Measurements from ENCODE around the gene ELP5. TPM values are rescaled to one million over a fixed set of nuclear protein-coding genes. Genes with fewer than 3 reads are reported as not detected.

The ELP5 gene
- total and polyA plus RNA-seq, 2 donors (not counting 3 experiments of a cell fraction or from before 2014, with no cell fraction given), result 44.4 to 54.7 TPM

- dilution Hi-C loops (cut with MboI; ENCODE audit: extremely low pct_ligation_motif_present, low sequenced_read_pairs), result no loop called here
- CTCF ChIA-PET, result no interaction called here
- H3K36me3 ChIP-seq (ENCODE audit: control insufficient read depth in 2 of 2, extremely low read depth in 1 of 2, insufficient read depth in 2 of 2, low read length in 2 of 2), result peaks cover 12 to 37% of the 10 kb centered on the region in 2 experiments
- DNase-seq (ENCODE audit: low read depth, low spot score), result no peak
- H3K27ac ChIP-seq (ENCODE audit: insufficient read depth, low read depth, low read length), result no peak overlapping the region
- POLR2A ChIA-PET, result no interaction called here
- no peaks in the 10 kb centered on the region for H3K27me3 ChIP-seq (ENCODE audit: control insufficient read depth in 2 of 2, insufficient read depth in 2 of 2, low read length in 2 of 2)
- H3K4me2 ChIP-seq (ENCODE audit: insufficient read depth, low read length), result no peak overlapping the region
- H3K4me1 ChIP-seq (ENCODE audit: control insufficient read depth, extremely low read depth, insufficient read depth, low read length), result no peaks in the 10 kb centered on the region
- no peaks in the 10 kb centered on the region for H3K9me3 ChIP-seq (replicated peaks; ENCODE audit: control insufficient read depth, insufficient read depth, low read length)
- no peak overlapping the region for H3K9ac ChIP-seq (replicated peaks; ENCODE audit: extremely low read depth, insufficient read depth, low read length)
- no TSS peak for BruUV-seq (replicated peaks)
- peaks cover 4% of the 10 kb centered on the region for H4K20me1 ChIP-seq (replicated peaks; ENCODE audit: control insufficient read depth, extremely low read depth, insufficient read depth, low read length)
- H2AFZ ChIP-seq (ENCODE audit: low read depth, low read length), result no peak overlapping the region
- no peak overlapping the region for H3K4me3 ChIP-seq (replicated peaks in 1 of 3; ENCODE audit: insufficient read depth in 1 of 3, low read depth in 1 of 3, low read length in 3 of 3)
- peaks cover 36% of the 10 kb centered on the region for H3K79me2 ChIP-seq (ENCODE audit: control insufficient read depth, insufficient read depth, low read length)
- no peak for TF ChIP-seq MAX (IDR thresholded peaks at IDR 0.05; ENCODE audit: insufficient read depth, insufficient read length)
- no peak for TF ChIP-seq POLR2A (IDR thresholded peaks at IDR 0.05; ENCODE audit: low read depth, low read length)
- TF ChIP-seq CTCF (IDR thresholded peaks at IDR 0.05; ENCODE audit: extremely low read depth in 1 of 2, insufficient read depth in 1 of 2, low read depth in 1 of 2, low read length in 2 of 2), result no peak
- no peak for TF ChIP-seq FOS (IDR thresholded peaks at IDR 0.05; ENCODE audit: borderline replicate concordance, insufficient read depth, low read length)
- no peak for TF ChIP-seq POLR2AphosphoS5 (IDR thresholded peaks at IDR 0.05; ENCODE audit: insufficient read depth, low read depth, low read length)
- no peak for TF ChIP-seq MYC (IDR thresholded peaks at IDR 0.05; ENCODE audit: low read depth, low read length)
- TF ChIP-seq JUN (IDR thresholded peaks at IDR 0.05; ENCODE audit: borderline replicate concordance, insufficient read depth, insufficient read length, low read depth), result no peak
- TF ChIP-seq EZH2 (IDR thresholded peaks at IDR 0.05; ENCODE audit: borderline replicate concordance, low read depth, low read length, severe bottlenecking), result no peak
- TF ChIP-seq GATA2 (IDR thresholded peaks at IDR 0.05; ENCODE audit: insufficient read depth, insufficient read length, low read depth, low read length), result no peak
- no peaks in the 10 kb centered on the region for H3K9me1 ChIP-seq (replicated peaks; ENCODE audit: control insufficient read depth, extremely low read depth, insufficient read depth, low read length)
- FAIRE-seq, result no peak
- intact Hi-C loops (cut with micrococcal nuclease), result no loop called here
Observed at GRCh38 chr17:7228920-7229319, 23.1 kb upstream of the ELP5 start.
